Testis (tissue), 3 donors: ENCODE results near the gene HMOX1. TPM values are rescaled to one million over a fixed set of nuclear protein-coding genes. Genes with fewer than 3 reads are reported as not detected.

Experiments
- microRNA-seq, 2 donors: library from miRNA; unstranded; fragments of <30 nt; microRNA quantifications; one replicate each; pipeline ENCODE4, GENCODE V29; 2016; ENCODE audit warnings: borderline number of aligned reads in 2 of 2, borderline replicate concordance in 1 of 2
- polyA plus RNA-seq: library from polyadenylated mRNA; stranded (reverse); fragments of 350-450 nt; fragmentation: Illumina TruSeq; extraction: RNeasy Lipid Tissue Mini Kit (QIAGEN cat#74804); gene quantifications from one replicate; pipeline ENCODE4 v1.2.3, GENCODE V29; 2014; ENCODE audit warnings: low read depth, low replicate concordance; ENCODE audit not compliant: insufficient read depth
- small RNA-seq, 2 donors: library from RNA; depleted of rRNA; stranded (forward); fragments of <200 nt; gene quantifications; one replicate each; pipeline ENCODE3, GENCODE V24; 2016
- total RNA-seq, 2 donors: library from RNA; depleted of rRNA; stranded (reverse); fragments of >200 nt; gene quantifications; one replicate each; pipeline ENCODE4 v1.2.3, GENCODE V29; 2016

HMOX1 gene
- total and polyA plus RNA-seq, 3 donors from 2014 or later, result 22.0 to 37.8 (median 35.2) TPM

Small RNAs within 50 kb of the gene (microRNA-seq; reads per million reads assigned to microRNA genes)
- gene MIR3909 (4.9 to 11.0 reads per million in 2 donors), gene MIR6069 (0 reads per million in 2 donors)

Small RNAs within 50 kb of the gene (small RNA-seq; reads per million reads assigned to genes)
- gene MIR3909 (0 to 0.09 reads per million in 2 donors), gene MIR6069 (0 reads per million in 2 donors)

Other genes starting within 250 kb of the HMOX1 start
- 10 to 100 TPM; 58.7 to 63.4 TPM for gene HMGXB4, start 123.6 kb upstream of the HMOX1 start, total RNA-seq
- gene HMGXB4, start 123.6 kb upstream of the HMOX1 start, polyA plus RNA-seq, result 26.5 TPM
- 10 to 100 TPM; 66.2 to 68.0 TPM for gene TOM1, start 81.2 kb upstream of the HMOX1 start, total RNA-seq
- gene TOM1, start 81.2 kb upstream of the HMOX1 start, polyA plus RNA-seq, result 65.7 TPM
- 10 to 100 TPM; 34.3 to 49.6 TPM for gene MCM5, start 19.0 kb downstream of the HMOX1 start, total RNA-seq
- 42.1 TPM for gene MCM5, start 19.0 kb downstream of the HMOX1 start, polyA plus RNA-seq
- 1 to 10 TPM; 1.2 to 1.7 TPM for gene RASD2, start 159.7 kb downstream of the HMOX1 start, total RNA-seq
- gene RASD2, start 159.7 kb downstream of the HMOX1 start, polyA plus RNA-seq, result 1.7 TPM
- gene MB, start 236.2 kb downstream of the HMOX1 start, total RNA-seq, result 1 to 10 TPM in 1 of 2 donors, under 1 TPM in 1; 0.93 to 2.2 TPM
- 62.6 TPM for gene MB, start 236.2 kb downstream of the HMOX1 start, polyA plus RNA-seq